CD1c-positive myeloid dendritic cell (primary cell): Measurements from ENCODE around the gene NEAT1.

ENCODE experiments used
- DNase-seq: peaks from one replicate; pipeline ENCODE4 v3.0.0-alpha.2; 2016; ENCODE audit errors: extremely low spot score

The NEAT1 gene

DNA sequence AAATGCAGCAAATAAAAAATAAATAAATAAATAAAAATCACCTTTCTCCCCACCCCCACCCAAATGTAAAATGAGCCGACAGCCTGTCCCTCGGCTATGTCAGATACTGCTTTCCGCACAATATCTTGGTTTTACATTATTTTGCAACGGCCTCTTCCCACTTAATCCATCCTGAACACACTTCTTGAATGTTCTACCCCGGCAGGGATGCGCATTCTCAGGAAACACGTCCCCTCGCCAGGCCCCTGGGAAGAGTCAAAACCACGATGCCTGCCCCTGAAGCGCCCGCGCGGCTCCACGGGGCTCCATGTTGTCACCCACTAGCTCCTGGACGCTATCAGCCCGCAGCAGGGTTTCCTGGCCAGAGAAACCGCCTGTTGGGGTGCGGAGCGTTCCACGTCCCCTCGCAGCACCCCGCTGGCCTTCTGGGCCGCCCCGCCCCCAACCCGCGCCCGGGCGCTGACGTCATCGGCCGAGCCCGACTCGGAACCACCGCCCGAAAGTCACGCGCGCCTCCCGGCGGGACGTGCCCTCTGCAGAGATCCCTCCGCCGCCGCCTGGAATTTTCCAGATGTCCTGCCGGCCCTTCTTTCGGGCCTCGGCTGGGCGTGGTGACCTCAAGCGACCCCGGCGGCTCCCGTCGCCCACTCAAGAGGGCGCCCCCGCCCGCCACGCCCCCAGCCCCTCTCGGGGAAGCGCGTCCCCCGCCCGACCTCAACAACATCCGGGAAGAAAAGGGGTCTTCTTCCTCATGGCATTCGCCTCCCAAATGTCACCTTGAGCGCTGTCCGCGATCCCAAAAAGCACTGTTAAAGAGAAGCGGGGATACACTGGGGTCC, 585 bp upstream of the NEAT1 start:
- DNase-seq = peak; percentile 98

- DNase-seq = peak; percentile 56
These were observed 1.1 kb downstream of the NEAT1 start for GRCh38 chr11:65423516-65424204.

- DNase-seq = no peak
These were observed 1.9 kb downstream of the NEAT1 start for GRCh38 chr11:65424205-65425104.

DNA sequence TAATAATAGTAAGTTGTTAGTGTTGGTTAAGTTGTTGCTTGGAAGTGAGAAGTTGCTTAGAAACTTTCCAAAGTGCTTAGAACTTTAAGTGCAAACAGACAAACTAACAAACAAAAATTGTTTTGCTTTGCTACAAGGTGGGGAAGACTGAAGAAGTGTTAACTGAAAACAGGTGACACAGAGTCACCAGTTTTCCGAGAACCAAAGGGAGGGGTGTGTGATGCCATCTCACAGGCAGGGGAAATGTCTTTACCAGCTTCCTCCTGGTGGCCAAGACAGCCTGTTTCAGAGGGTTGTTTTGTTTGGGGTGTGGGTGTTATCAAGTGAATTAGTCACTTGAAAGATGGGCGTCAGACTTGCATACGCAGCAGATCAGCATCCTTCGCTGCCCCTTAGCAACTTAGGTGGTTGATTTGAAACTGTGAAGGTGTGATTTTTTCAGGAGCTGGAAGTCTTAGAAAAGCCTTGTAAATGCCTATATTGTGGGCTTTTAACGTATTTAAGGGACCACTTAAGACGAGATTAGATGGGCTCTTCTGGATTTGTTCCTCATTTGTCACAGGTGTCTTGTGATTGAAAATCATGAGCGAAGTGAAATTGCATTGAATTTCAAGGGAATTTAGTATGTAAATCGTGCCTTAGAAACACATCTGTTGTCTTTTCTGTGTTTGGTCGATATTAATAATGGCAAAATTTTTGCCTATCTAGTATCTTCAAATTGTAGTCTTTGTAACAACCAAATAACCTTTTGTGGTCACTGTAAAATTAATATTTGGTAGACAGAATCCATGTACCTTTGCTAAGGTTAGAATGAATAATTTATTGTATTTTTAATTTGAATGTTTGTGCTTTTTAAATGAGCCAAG, 2.7 kb downstream of the NEAT1 start:
- peak; percentile 95 for DNase-seq

- peak; percentile 93 for DNase-seq
These were observed 3.6 kb downstream of the NEAT1 start for GRCh38 chr11:65425971-65426838.

DNA sequence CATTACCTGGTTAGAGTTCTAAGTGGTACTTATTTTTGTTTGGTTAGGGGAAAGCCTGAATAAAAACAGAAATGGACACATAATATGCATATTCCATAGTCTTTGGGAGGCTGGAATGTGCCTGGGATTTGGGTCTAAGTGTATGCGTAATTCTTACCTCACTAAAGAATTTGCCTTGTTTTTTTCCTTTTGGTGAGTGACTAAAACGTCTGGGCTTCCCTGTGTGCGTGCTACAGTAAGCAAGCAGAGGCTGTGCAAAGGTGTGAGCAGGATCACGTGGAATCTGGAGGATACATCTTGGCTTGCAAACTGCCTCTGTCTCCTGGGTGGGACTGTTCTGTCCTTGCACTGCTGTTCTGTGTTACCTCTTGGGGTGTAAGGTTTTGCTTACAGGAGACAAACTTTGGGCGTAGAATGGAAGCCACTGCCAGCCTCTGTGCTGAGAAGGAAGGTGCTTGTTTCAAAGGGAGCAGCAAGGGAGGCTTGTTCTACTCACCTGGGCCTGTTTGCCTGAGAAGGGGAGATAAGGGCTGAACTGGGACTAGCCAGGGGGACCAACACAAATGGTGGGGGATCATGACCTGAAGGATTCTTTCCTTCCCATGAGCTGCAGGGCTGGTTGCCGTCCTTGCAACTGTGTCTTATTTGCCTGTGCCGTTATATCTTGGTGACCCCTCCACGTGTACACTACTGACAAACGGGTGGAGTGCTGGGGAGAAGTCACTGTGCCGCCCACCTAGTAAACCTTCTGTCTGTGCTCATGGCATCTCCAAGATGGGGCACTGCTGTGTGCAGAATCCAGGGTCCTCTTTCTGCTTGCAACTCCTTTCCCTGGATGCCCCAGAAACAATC, 4.5 kb downstream of the NEAT1 start:
- DNase-seq = peak; percentile 66

GRCh38 chr11:65427691-65428577, 5.3 kb downstream of the NEAT1 start:
- DNase-seq = peak; percentile 41

DNA sequence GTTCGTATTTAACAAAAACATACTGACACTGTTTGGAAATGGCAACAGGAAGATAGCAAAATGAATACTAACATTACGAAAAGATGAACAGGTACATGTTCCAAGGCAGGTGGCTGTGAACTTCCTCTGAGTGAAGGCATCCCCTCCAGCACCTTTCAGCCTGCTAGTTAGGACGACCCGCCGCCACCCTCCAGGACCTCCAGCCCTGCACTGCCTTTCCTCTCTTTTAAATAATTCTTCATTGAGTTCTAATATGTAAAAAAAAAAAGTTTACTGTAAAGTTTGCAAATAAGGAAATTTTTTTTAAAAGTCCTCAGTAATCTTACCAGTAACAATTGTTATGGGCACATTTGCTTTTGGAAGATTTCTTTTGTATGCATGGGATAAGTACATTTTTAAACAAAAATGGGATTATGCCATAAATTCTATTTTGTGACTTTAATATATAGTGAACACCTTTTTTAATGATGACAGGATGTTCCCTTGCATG, 6.0 kb downstream of the NEAT1 start:
- DNase-seq = no peak

- peak; percentile 58 for DNase-seq
These were observed 6.6 kb downstream of the NEAT1 start for GRCh38 chr11:65429068-65429681.

- DNase-seq = peak; percentile 69
These were observed 7.3 kb downstream of the NEAT1 start for GRCh38 chr11:65429724-65430405.

- DNase-seq = peak; percentile 65
These were observed 8.0 kb downstream of the NEAT1 start for GRCh38 chr11:65430406-65431217.

GRCh38 chr11:65431451-65432099, 9.0 kb downstream of the NEAT1 start:
- peak; percentile 73 for DNase-seq

- peak; percentile 6 for DNase-seq
These were observed 9.6 kb downstream of the NEAT1 start for GRCh38 chr11:65432100-65432650.

- peak; percentile 59 for DNase-seq
These were observed 10.3 kb downstream of the NEAT1 start for GRCh38 chr11:65432686-65433582.
